HCT116 (cell line): ENCODE data around the gene STRADA. TPM values are rescaled to one million over a fixed set of nuclear protein-coding genes. Genes with fewer than 3 reads are reported as not detected.

Source experiments
- ATAC-seq: fragments of 200-7000 bp; cut with Tn5 transposase; 2 replicates; pipeline ENCODE4 v1.9.1; 2020; ENCODE audit warnings: mild to moderate bottlenecking, moderate library complexity
- BruUV-seq: library from RNA; stranded (reverse); fragments of 400-500 nt; replicated peaks from 2 replicates; lab custom pipeline; 2021; lab: Mats Ljungman, UMichigan
- CTCF ChIA-PET: fragments of 300-600 bp; sonication (Branson Sonifier 250); formaldehyde crosslinking; loops from one replicate; lab custom pipeline; 2021; ENCODE audit warnings: antibody characterized with exemption; lab: Charles Lee
- POLR2A ChIA-PET: fragments of 300-600, 350-600 bp; sonication (Branson Sonifier 250); formaldehyde crosslinking; loops from one replicate; lab custom pipeline; 2021; ENCODE audit warnings: antibody characterized with exemption; lab: Charles Lee
- RAD21 ChIA-PET, 2 experiments: fragments of 300-600 bp; sonication (Branson Sonifier 250); formaldehyde crosslinking; loops; one replicate each; lab custom pipeline; 2023; ENCODE audit warnings: low total read pairs in 2 of 2; ENCODE audit not compliant: uncharacterized antibody in 2 of 2, unreplicated experiment in 2 of 2, low non-redundant PET in 1 of 2; lab: Charles Lee
- DNase-seq: peaks from one replicate; pipeline ENCODE4 v3.0.0-alpha.2; 2010; ENCODE audit warnings: low read depth, low spot score
- H2AFZ ChIP-seq: fragments of 200-600 bp; shearing (Covaris generic), sonication (generic); 2 replicates; pipeline ENCODE4 v1.6.1; 2017; ENCODE audit warnings: low read depth, mixed run types, mixed read lengths, antibody characterized with exemption, low read length; ENCODE audit not compliant: poor library complexity, severe bottlenecking
- H3K27ac ChIP-seq: 2 replicates; pipeline ENCODE4 v1.5.1; 2012; ENCODE audit warnings: low read depth, low read length
- H3K27me3 ChIP-seq: fragments of 200-600 bp; sonication (generic); 2 replicates; pipeline ENCODE4 v1.6.1; 2016; ENCODE audit warnings: mixed run types, low read length, mixed read lengths; ENCODE audit not compliant: insufficient read depth
- H3K36me3 ChIP-seq, 2 experiments: fragments of 200-500 bp in 1 of 2; fragments of 200-600 bp in 1 of 2; sonication (Bioruptor generic) in 1 of 2; sonication (generic) in 1 of 2; 2 replicates each; pipeline versions ENCODE4 v1.5.1 to v1.6.1; 2014 to 2016; ENCODE audit warnings: low read length in 2 of 2, inconsistent platforms in 1 of 2, mixed read lengths in 1 of 2, mixed run types in 1 of 2; ENCODE audit not compliant: insufficient read depth in 2 of 2, control insufficient read depth in 1 of 2
- H3K4me1 ChIP-seq, 2 experiments: fragments of 200-600 bp in 1 of 2; sonication (generic) in 1 of 2; 2 replicates each; pipeline versions ENCODE4 v1.5.1 to v1.6.1; 2012 to 2017; ENCODE audit warnings: low read length in 2 of 2, inconsistent platforms in 1 of 2, mild to moderate bottlenecking in 1 of 2, mixed read lengths in 1 of 2, mixed run types in 1 of 2, moderate library complexity in 1 of 2; ENCODE audit not compliant: insufficient read depth in 2 of 2, control insufficient read depth in 1 of 2
- H3K4me2 ChIP-seq: fragments of 200-600 bp; sonication (generic); 2 replicates; pipeline ENCODE4 v1.6.1; 2017; ENCODE audit warnings: mixed run types, low read length, mixed read lengths
- H3K4me3 ChIP-seq, 2 experiments: fragments of 200-600 bp in 1 of 2; sonication (generic) in 1 of 2; replicated peaks in 1 of 2; 2 replicates each; pipeline ENCODE4 v1.5.1; 2011 to 2016; ENCODE audit warnings: low read length in 2 of 2, control low read depth in 1 of 2, low read depth in 1 of 2, mild to moderate bottlenecking in 1 of 2, mixed read lengths in 1 of 2, mixed run types in 1 of 2
- H3K79me2 ChIP-seq: fragments of 200-600 bp; sonication (generic); 2 replicates; pipeline ENCODE4 v1.6.1; 2017; ENCODE audit warnings: mild to moderate bottlenecking, mixed run types, low read length, moderate library complexity, mixed read lengths; ENCODE audit not compliant: insufficient read depth
- H3K9ac ChIP-seq: fragments of 200-600 bp; sonication (generic); 2 replicates; pipeline ENCODE4 v1.6.1; 2016; ENCODE audit warnings: low read length, mixed read lengths
- H3K9me2 ChIP-seq: fragments of 200-600 bp; sonication (generic), shearing (Covaris generic); 2 replicates; pipeline ENCODE4 v1.6.1; 2017; ENCODE audit warnings: mixed run types, mild to moderate bottlenecking, moderate library complexity; ENCODE audit not compliant: insufficient read depth
- H3K9me3 ChIP-seq, 2 experiments: fragments of 200-500 bp in 1 of 2; fragments of 200-600 bp in 1 of 2; sonication (Bioruptor generic) in 1 of 2; sonication (generic) in 1 of 2; 2 replicates each; pipeline ENCODE4 v1.6.1; 2014 to 2017; ENCODE audit warnings: low read length in 2 of 2, mixed read lengths in 2 of 2, inconsistent platforms in 1 of 2, low read depth in 1 of 2, mild to moderate bottlenecking in 1 of 2, mixed run types in 1 of 2, moderate library complexity in 1 of 2; ENCODE audit not compliant: control insufficient read depth in 1 of 2, insufficient read depth in 1 of 2
- H4K20me1 ChIP-seq: fragments of 200-600 bp; sonication (generic), shearing (Covaris generic); 2 replicates; pipeline ENCODE4 v1.6.1; 2017; ENCODE audit warnings: mixed run types, mild to moderate bottlenecking, moderate library complexity; ENCODE audit not compliant: insufficient read depth
- CEBPB ChIP-seq: IDR thresholded peaks from 2 replicates; pipeline ENCODE4 v1.6.1; 2012; ENCODE audit warnings: low read depth
- ELF1 ChIP-seq: IDR thresholded peaks from 2 replicates; pipeline ENCODE4 v1.6.1; 2012; ENCODE audit warnings: low read depth, borderline replicate concordance
- EZH2 ChIP-seq: fragments of 200-600 bp; sonication (generic); IDR thresholded peaks from 2 replicates; pipeline ENCODE4 v1.6.1; 2017; ENCODE audit warnings: antibody characterized with exemption, mixed run types
- JUND ChIP-seq: IDR thresholded peaks from 2 replicates; pipeline ENCODE4 v1.6.1; 2012
- POLR2A ChIP-seq: IDR thresholded peaks from 2 replicates; pipeline ENCODE4 v1.7.0; 2011; ENCODE audit warnings: borderline replicate concordance; ENCODE audit not compliant: insufficient read depth, insufficient read length; ENCODE audit errors: extremely low read depth
- REST ChIP-seq: IDR thresholded peaks from 2 replicates; pipeline ENCODE4 v1.6.1; 2012; ENCODE audit warnings: low read depth
- SIN3A ChIP-seq: IDR thresholded peaks from 2 replicates; pipeline ENCODE4 v1.6.1; 2012; ENCODE audit warnings: low read depth
- ZNF274 ChIP-seq: fragments of 200-500 bp; sonication (Bioruptor generic); IDR thresholded peaks from 2 replicates; pipeline ENCODE4 v1.6.1; 2014; ENCODE audit warnings: mild to moderate bottlenecking, low read depth, low read length, inconsistent platforms
- intact Hi-C: fragments of 100-400 bp; cut with micrococcal nuclease; formaldehyde crosslinking; loops from 2 replicates; pipeline ENCODE4 v1.10.0; 2022
- total RNA-seq: library from RNA; stranded (reverse); gene quantifications from one replicate; pipeline ENCODE4 v1.2.1, GENCODE V29; 2021; ENCODE audit not compliant: unreplicated experiment

Gene STRADA
- total RNA-seq, 1 experiment from 2014 or later, result 38.0 TPM

- TF ChIP-seq REST (no peak), CEBPB (no peak)
These were observed 10.2 kb upstream of the STRADA start (continued) for GRCh38 chr17:63751806-63752205.

GRCh38 chr17:63741143-63741407 lies 524 bp downstream of the STRADA start:
- no TSS peak for BruUV-seq
- intact Hi-C loops, result loop anchor here (1.0 kb wide), 1 partner anchor 32 kb away; the partner anchor contains the start of gene CCDC47
- POLR2A ChIA-PET, result interaction anchor here (1.5 kb wide), 1 partner anchor 32 kb away, joined by 5 read pairs; the partner anchor contains the start of genes CCDC47 and DDX42
- TF ChIP-seq POLR2A (no peak), SIN3A (no peak), ELF1 (no peak), ZNF274 (no peak), JUND (no peak), EZH2 (no peak)
- TF ChIP-seq, all 23 proteins: peak for 0
- no peak overlapping the region for H2AFZ ChIP-seq
- peak overlapping the region; percentile 89 for H3K4me2 ChIP-seq
- H3K9me3 ChIP-seq, result no peaks in the 10 kb centered on the region
- no peak for DNase-seq
- H3K9me2 ChIP-seq, result no peaks in the 10 kb centered on the region
- H3K4me1 ChIP-seq, result peaks cover 6 to 23% of the 10 kb centered on the region in 2 experiments; a peak in 3 of 4 replicates
- H3K79me2 ChIP-seq, result peaks cover 18% of the 10 kb centered on the region
- ChIA-PET CTCF (no interaction called here), RAD21 (no interaction called here)
- peak overlapping the region; percentile 89 for H3K27ac ChIP-seq
- no peak for ATAC-seq
- peak overlapping the region; percentile 88 for H3K9ac ChIP-seq
- H3K4me3 ChIP-seq, result peak overlapping the region; percentile 87 to 97
- peaks cover 7 to 10% of the 10 kb centered on the region in 2 experiments; a peak in 3 of 4 replicates for H3K36me3 ChIP-seq
- no peaks in the 10 kb centered on the region for H3K27me3 ChIP-seq
- no peaks in the 10 kb centered on the region; the same call in 1 of the 2 replicates for H4K20me1 ChIP-seq
